ENCODE data around the gene CIB4.
"Not testable (repeated sequence)": the region's sequence is repeated elsewhere in the genome, so short reads cannot be mapped to it uniquely, and the experiment has no call there.

The CIB4 gene

GRCh38 chr2:26666671-26667070 is 25.5 kb upstream of the CIB4 start:
- DNase-seq (ENCODE audit: low read depth) = no peak

GRCh38 chr2:26665296-26665695 is 24.1 kb upstream of the CIB4 start:
- not testable (repeated sequence) for DNase-seq (ENCODE audit: low read depth)

- no peak for DNase-seq (ENCODE audit: low read depth)
These were observed 19.3 kb upstream of the CIB4 start for GRCh38 chr2:26660363-26660962.

GRCh38 chr2:26658691-26659346 is 17.7 kb upstream of the CIB4 start:
- no peak for DNase-seq (ENCODE audit: low read depth)

GRCh38 chr2:26657265-26657664 is 16.1 kb upstream of the CIB4 start:
- DNase-seq (ENCODE audit: low read depth) = no peak

- DNase-seq (ENCODE audit: low read depth) = no peak
These were observed 14.5 kb upstream of the CIB4 start for GRCh38 chr2:26655611-26656195.

GRCh38 chr2:26655120-26655519 is 14.0 kb upstream of the CIB4 start:
- not testable (repeated sequence) for DNase-seq (ENCODE audit: low read depth)

GRCh38 chr2:26654061-26654340 is 12.8 kb upstream of the CIB4 start:
- no peak for DNase-seq (ENCODE audit: low read depth)

- no peak for DNase-seq (ENCODE audit: low read depth)
These were observed 12.3 kb upstream of the CIB4 start for GRCh38 chr2:26653207-26654060.

- no peak for DNase-seq (ENCODE audit: low read depth)
These were observed 11.3 kb upstream of the CIB4 start for GRCh38 chr2:26652361-26653041.

GRCh38 chr2:26651799-26652198 is 10.6 kb upstream of the CIB4 start:
- no peak for DNase-seq (ENCODE audit: low read depth)

- DNase-seq (ENCODE audit: low read depth) = no peak
These were observed 10.3 kb upstream of the CIB4 start for GRCh38 chr2:26651470-26651771.

GRCh38 chr2:26650713-26651469 is 9.7 kb upstream of the CIB4 start:
- no peak for DNase-seq (ENCODE audit: low read depth)

GRCh38 chr2:26649992-26650712 is 9.0 kb upstream of the CIB4 start:
- DNase-seq (ENCODE audit: low read depth) = no peak

GRCh38 chr2:26649322-26649721 is 8.2 kb upstream of the CIB4 start:
- no peak for DNase-seq (ENCODE audit: low read depth)

- DNase-seq (ENCODE audit: low read depth) = no peak
These were observed 7.3 kb upstream of the CIB4 start for GRCh38 chr2:26648516-26648915.

GRCh38 chr2:26647981-26648380 is 6.8 kb upstream of the CIB4 start:
- no peak for DNase-seq (ENCODE audit: low read depth)

- no peak for DNase-seq (ENCODE audit: low read depth)
These were observed 6.0 kb upstream of the CIB4 start for GRCh38 chr2:26646986-26647672.

- no peak for DNase-seq (ENCODE audit: low read depth)
These were observed 4.6 kb upstream of the CIB4 start for GRCh38 chr2:26645762-26646161.

GRCh38 chr2:26644188-26644835 is 3.1 kb upstream of the CIB4 start:
- DNase-seq (ENCODE audit: low read depth) = no peak
